Measurements from ENCODE around the gene CGB8.
"Not testable (repeated sequence)": the region's sequence is repeated elsewhere in the genome, so short reads cannot be mapped to it uniquely, and the experiment has no call there.

CGB8 gene

DNA sequence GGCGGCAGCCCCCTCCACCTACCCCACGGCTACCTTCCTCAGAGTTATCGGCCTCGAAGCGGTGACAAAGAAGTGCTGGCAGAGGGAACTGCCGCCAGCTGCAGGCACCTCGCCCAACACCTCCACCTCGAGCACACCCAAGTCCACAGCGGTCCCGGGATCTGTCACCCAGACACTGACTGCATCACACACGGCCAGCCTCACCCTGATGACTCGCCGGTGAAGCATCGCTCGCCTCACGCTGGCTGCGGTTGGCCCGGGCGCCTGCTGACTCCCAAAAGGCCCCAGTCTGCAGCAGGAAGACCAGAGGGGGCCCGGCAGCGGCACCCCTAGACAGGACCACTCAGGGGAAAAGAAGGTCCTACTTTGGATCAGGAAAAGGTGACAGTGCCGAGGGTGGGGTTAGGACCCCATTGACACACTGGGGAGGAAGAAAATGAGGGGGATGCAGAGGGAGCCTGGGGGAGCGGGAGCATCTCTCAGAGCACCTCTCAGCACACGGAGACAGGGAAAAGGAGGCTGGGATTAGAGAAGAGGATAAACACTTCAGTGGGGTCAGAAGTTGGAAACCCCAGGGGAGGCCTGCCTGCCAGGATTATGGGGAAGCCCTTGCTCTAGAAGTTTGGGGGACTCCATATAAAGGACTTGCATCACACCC lies 1.6 kb upstream of the CGB8 start:
- H3K9me3 Mint-ChIP-seq, H3K36me3 Mint-ChIP-seq, ATAC-seq, H3K4me3 Mint-ChIP-seq, H3K4me1 Mint-ChIP-seq, H3K27ac Mint-ChIP-seq: not testable (repeated sequence)
- H3K27me3 Mint-ChIP-seq = peaks cover 17% of the 10 kb centered on the region

DNA sequence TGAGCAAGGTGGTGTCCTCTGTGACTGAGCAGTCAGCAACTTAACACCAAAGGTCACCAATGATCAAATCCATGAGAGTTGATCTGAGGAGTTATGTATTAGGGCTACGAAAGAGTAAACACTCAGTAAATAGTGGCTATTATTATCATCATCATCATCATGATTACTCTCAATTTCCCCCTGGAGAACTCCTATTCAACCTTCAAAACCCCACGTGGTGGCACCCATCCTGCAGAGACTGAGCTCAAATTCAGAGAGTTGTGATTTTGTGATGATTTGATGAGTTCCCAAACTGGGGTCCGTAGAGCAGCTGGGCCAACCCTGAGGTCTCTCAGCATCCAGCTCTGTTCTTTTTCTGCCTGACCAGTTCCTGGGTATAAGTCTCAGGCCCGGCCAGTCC lies 923 bp upstream of the CGB8 start:
- H3K27ac Mint-ChIP-seq, H3K4me3 Mint-ChIP-seq, H3K36me3 Mint-ChIP-seq, H3K9me3 Mint-ChIP-seq, H3K4me1 Mint-ChIP-seq, ATAC-seq: not testable (repeated sequence)
- H3K27me3 Mint-ChIP-seq = peaks cover 11% of the 10 kb centered on the region

DNA sequence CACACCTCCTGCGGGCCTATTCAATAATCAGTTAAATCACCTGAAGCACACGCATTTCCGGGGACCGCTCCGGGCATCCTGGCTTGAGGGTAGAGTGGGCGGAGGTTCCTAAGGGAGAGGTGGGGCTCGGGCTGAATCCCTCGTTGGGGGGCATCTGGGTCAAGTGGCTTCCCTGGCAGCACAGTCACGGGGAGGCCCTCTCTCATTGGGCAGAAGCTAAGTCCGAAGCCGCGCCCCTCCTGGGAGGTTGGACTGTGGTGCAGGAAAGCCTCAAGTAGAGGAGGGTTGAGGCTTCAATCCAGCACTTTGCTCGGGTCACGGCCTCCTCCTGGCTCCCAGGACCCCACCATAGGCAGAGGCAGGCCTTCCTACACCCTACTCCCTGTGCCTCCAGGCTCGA lies 5.4 kb downstream of the CGB8 start, which contains the start of gene CGB5:
Gene CGB5, plus strand, starts transcription at position 301 of the 400 bp plus-strand sequence. CDS start 362 bp downstream, outside the sequence.
- not testable (repeated sequence) for H3K36me3 Mint-ChIP-seq, H3K9me3 Mint-ChIP-seq, ATAC-seq, H3K4me3 Mint-ChIP-seq, H3K27ac Mint-ChIP-seq, H3K4me1 Mint-ChIP-seq
- peaks cover 20% of the 10 kb centered on the region for H3K27me3 Mint-ChIP-seq

DNA sequence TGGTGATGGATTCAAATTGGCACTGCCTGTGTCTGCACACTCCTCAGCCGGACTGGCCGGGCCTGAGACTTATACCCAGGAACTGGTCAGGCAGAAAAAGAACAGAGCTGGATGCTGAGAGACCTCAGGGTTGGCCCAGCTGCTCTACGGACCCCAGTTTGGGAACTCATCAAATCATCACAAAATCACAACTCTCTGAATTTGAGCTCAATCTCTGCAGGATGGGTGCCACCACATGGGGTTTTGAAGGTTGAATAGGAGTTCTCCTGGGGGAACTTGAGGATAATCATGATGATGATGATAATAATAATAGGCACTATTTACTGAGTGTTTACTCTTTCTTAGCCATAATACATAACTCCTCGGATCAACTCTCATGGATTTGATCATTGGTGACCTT lies 6.2 kb downstream of the CGB8 start:
- not testable (repeated sequence) for H3K4me3 Mint-ChIP-seq, H3K9me3 Mint-ChIP-seq, H3K36me3 Mint-ChIP-seq, H3K4me1 Mint-ChIP-seq, H3K27ac Mint-ChIP-seq, ATAC-seq
- peaks cover 20% of the 10 kb centered on the region for H3K27me3 Mint-ChIP-seq

DNA sequence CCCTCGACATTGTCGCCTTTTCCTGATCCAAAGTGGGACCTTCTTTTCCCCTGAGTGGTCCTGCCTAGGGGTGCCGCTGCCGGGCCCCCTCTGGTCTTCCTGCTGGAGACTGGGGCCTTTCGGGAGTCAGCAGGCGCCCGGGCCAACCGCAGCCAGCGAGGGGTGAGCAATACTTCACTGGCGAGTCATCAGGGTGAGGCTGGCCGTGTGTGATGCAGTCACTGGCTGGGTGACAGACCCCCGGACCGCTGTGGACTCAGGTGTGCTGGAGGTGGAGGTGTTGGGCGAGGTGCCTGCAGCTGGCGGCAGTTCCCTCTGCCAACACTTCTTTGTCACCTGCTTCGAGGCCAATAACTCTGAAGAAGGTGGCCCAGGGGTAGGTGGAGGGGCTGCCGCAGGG lies 6.7 kb downstream of the CGB8 start:
- Mint-ChIP-seq H3K9me3 (no peaks in the 10 kb centered on the region), H3K4me1 (no peaks in the 10 kb centered on the region), H3K27ac (no peak overlapping the region), H3K27me3 (peaks cover 20% of the 10 kb centered on the region), H3K36me3 (no peaks in the 10 kb centered on the region), H3K4me3 (no peak overlapping the region)
- no peak for ATAC-seq

DNA sequence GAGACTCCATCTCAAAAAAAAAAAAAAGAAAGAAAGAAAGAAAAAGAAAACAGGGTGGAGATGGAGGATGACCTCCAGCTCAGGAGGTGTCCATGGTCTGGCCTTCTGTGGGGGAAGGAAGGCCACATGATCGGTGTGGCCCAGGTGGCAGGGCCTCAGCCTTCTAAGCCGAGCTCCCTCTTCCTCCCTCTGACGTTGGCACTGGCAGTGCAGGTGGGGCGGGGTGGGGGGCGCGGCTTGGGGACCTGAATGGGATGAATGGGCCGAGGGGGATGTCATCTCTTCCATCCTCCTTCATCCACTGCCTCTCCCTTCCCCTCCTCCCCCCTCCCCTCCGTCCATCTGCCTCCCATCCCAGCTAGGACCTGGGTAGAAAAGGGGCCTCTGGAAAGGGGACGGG lies 9.2 kb downstream of the CGB8 start:
- not testable (repeated sequence) for H3K4me1 Mint-ChIP-seq, H3K4me3 Mint-ChIP-seq, H3K27ac Mint-ChIP-seq, ATAC-seq, H3K9me3 Mint-ChIP-seq, H3K36me3 Mint-ChIP-seq
- H3K27me3 Mint-ChIP-seq = peaks cover 29% of the 10 kb centered on the region

DNA sequence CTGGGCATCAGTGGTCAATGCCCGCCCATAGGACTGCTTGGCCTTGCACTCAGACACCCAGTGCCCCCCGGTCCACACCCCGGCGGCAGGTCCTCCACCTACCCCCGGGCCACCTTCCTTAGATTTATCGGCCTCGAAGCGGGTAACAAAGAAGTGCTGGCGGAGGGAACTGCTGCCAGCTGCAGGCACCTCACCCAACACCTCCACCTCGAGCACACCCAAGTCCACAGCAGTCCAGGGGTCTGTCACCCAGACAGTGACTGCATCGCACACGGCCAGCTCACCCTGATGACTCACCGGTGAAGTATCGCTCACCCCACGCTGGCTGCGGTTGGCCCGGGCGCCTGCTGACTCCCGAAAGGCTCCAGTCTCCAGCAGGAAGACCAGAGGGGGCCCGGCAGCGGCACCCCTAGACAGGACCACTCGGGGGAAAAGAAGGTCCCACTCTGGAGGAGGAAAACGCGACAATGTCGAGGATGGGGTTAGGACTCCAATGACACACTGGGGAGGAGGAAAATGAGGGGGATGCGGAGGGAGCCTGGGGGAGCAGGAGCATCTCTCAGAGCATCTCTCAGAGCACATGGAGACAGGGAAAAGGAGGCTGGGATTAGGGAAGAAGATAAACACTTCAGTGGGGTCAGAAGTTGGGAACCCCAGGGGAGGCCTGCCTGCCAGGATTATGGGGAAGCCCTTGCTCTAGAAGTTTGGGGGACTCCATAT lies 10.2 kb downstream of the CGB8 start:
- not testable (repeated sequence) for H3K4me3 Mint-ChIP-seq

DNA sequence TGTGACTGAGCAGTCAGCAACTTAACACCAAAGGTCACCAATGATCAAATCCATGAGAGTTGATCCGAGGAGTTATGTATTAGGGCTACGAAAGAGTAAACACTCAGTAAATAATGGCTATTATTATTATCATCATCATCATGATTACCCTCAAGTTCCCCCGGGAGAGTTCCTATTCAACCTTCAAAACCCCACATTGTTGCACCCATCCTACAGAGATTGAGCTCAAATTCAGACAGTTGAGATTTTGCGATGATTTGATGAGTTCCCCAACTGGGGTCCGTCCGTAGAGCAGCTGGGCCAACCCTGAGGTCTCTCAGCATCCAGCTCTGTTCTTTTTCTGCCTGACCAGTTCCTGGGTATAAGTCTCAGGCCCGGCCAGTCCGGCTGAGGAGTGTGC lies 10.8 kb downstream of the CGB8 start:
- ATAC-seq, H3K4me1 Mint-ChIP-seq, H3K27ac Mint-ChIP-seq, H3K9me3 Mint-ChIP-seq, H3K4me3 Mint-ChIP-seq, H3K36me3 Mint-ChIP-seq: not testable (repeated sequence)
- H3K27me3 Mint-ChIP-seq = peaks cover 24% of the 10 kb centered on the region

More for the DNA sequence above, 10.2 kb downstream of the CGB8 start:
- H3K27ac Mint-ChIP-seq, H3K9me3 Mint-ChIP-seq, ATAC-seq, H3K36me3 Mint-ChIP-seq, H3K4me1 Mint-ChIP-seq: not testable (repeated sequence)
- H3K27me3 Mint-ChIP-seq = peaks cover 29% of the 10 kb centered on the region

DNA sequence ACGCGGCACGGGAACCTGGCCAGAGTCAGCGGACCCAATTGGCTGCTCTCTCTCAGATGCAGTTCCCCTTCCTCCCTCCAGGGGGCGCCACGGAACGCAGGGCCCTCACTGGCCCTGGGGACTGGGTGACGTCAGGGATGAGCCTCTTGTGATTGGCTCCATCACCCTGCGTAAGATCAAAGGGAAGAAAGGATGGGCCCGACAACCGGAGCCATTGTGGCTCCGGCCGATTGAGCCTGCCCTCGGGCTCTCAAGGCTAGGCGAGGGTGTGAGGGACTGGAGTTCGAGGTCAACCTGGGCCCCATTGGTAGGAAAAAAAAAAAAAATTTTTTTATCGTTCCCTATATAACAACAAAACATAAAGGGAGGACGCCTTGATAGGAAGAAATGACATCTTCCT lies 12.1 kb downstream of the CGB8 start, which contains the start of gene CGB1:
Gene CGB1, minus strand, starts transcription at position 81 of the 400 bp plus-strand sequence. CDS start 184 bp downstream, outside the sequence.
- peaks cover 16% of the 10 kb centered on the region for H3K27me3 Mint-ChIP-seq
- not testable (repeated sequence) for H3K4me3 Mint-ChIP-seq, H3K27ac Mint-ChIP-seq, H3K36me3 Mint-ChIP-seq, ATAC-seq, H3K9me3 Mint-ChIP-seq, H3K4me1 Mint-ChIP-seq

DNA sequence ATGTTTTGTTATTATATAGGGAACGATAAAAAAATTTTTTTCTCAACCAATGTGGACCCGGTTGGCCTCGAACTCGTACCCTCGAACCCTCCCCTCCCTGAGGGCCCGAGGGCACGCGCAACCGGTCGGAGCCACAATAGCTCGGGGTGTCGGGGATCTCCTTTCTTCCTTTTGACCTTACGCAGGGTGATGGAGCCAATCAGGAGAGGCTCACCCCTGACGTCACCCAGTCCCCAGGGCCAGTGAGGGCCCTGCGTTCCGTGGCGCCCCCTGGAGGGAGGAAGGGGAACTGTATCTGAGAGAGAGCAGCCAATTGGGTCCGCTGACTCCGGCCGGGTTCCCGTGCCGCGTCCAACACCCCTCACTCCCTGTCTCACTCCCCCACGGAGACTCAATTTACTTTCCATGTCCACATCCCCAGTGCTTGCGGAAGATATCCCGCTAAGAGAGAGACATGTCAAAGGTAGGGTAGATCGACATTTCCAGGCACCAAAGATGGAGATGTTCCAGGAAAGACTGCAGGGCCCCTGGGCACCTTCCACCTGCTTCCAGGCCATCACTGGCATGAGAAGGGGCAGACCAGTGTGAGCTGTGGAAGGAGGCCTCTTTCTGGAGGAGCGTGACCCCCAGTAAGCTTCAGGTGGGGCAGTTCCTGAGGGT lies 17.1 kb downstream of the CGB8 start, which contains the start of gene CGB2:
Gene CGB2, plus strand, starts transcription at position 249 of the 660 bp plus-strand sequence. Its CDS starts 206 bp downstream, at position 455.
- H3K4me3 Mint-ChIP-seq, H3K9me3 Mint-ChIP-seq, ATAC-seq, H3K4me1 Mint-ChIP-seq, H3K27ac Mint-ChIP-seq, H3K36me3 Mint-ChIP-seq: not testable (repeated sequence)
- peaks cover 21% of the 10 kb centered on the region for H3K27me3 Mint-ChIP-seq

DNA sequence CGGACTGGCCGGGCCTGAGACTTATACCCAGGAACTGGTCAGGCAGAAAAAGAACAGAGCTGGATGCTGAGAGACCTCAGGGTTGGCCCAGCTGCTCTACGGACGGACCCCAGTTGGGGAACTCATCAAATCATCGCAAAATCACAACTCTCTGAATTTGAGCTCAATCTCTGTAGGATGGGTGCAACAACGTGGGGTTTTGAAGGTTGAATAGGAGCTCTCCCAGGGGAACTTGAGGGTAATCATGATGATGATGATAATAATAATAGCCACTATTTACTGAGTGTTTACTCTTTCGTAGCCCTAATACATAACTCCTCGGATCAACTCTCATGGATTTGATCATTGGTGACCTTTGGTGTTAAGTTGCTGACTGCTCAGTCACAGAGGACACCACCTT lies 18.6 kb downstream of the CGB8 start:
- not testable (repeated sequence) for H3K36me3 Mint-ChIP-seq, H3K4me1 Mint-ChIP-seq, ATAC-seq, H3K27ac Mint-ChIP-seq, H3K9me3 Mint-ChIP-seq, H3K4me3 Mint-ChIP-seq
- H3K27me3 Mint-ChIP-seq = peaks cover 16% of the 10 kb centered on the region

DNA sequence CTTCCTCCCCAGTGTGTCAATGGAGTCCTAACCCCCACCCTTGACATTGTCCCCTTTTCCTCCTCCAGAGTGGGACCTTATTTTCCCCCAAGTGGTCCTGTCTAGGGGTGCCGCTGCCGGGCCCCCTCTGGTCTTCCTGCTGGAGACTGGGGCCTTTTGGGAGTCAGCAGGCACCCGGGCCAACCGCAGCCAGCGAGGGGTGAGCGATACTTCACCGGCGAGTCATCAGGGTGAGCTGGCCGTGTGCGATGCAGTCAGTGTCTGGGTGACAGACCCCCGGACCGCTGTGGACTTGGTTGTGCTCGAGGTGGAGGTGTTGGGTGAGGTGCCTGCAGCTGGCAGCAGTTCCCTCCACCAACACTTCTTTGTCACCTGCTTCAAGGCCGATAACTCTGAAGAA lies 19.2 kb downstream of the CGB8 start:
- H3K9me3 Mint-ChIP-seq, H3K36me3 Mint-ChIP-seq, H3K4me3 Mint-ChIP-seq, H3K4me1 Mint-ChIP-seq, H3K27ac Mint-ChIP-seq, ATAC-seq: not testable (repeated sequence)
- H3K27me3 Mint-ChIP-seq = peaks cover 12% of the 10 kb centered on the region

DNA sequence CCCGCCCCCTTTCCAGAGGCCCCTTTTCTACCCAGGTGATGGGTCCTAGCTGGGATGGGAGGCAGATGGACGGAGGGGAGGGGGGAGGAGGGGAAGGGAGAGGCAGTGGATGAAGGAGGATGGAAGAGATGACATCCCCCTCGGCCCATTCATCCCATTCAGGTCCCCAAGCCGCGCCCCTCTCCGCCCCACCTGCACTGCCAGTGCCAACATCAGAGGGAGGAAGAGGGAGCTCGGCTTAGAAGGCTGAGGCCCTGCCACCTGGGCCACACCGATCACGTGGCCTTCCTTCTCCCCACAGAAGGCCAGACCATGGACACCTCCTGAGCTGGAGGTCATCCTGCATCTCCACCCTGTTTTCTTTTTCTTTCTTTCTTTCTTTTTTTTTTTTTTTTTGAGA lies 20.2 kb downstream of the CGB8 start:
- H3K4me3 Mint-ChIP-seq = not testable (repeated sequence)

DNA sequence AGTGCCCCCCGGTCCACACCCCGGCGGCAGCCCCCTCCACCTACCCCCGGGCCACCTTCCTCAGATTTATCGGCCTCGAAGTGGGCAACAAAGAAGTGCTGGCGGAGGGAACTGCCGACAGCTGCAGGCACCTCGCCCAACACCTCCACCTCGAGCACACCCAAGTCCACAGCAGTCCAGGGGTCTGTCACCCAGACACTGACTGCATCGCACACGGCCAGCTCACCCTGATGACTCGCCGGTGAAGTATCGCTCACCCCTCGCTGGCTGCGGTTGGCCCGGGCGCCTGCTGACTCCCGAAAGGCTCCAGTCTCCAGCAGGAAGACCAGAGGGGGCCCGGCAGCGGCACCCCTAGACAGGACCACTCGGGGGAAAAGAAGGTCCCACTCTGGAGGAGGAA lies 23.3 kb downstream of the CGB8 start:
- not testable (repeated sequence) for H3K4me3 Mint-ChIP-seq, ATAC-seq, H3K36me3 Mint-ChIP-seq, H3K27ac Mint-ChIP-seq, H3K9me3 Mint-ChIP-seq, H3K27me3 Mint-ChIP-seq
- H3K4me1 Mint-ChIP-seq = peaks cover 10% of the 10 kb centered on the region

More for the DNA sequence above, 20.2 kb downstream of the CGB8 start:
- H3K36me3 Mint-ChIP-seq, ATAC-seq, H3K27ac Mint-ChIP-seq, H3K9me3 Mint-ChIP-seq, H3K4me1 Mint-ChIP-seq: not testable (repeated sequence)
- H3K27me3 Mint-ChIP-seq = peaks cover 12% of the 10 kb centered on the region

DNA sequence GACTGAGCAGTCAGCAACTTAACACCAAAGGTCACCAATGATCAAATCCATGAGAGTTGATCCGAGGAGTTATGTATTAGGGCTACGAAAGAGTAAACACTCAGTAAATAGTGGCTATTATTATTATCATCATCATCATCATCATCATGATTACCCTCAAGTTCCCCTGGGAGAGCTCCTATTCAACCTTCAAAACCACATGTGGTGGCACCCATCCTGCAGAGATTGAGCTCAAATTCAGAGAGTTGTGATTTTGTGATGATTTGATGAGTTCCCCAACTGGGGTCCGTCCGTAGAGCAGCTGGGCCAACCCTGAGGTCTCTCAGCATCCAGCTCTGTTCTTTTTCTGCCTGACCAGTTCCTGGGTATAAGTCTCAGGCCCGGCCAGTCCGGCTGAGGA lies 23.8 kb downstream of the CGB8 start:
- H3K4me1 Mint-ChIP-seq = peaks cover 15% of the 10 kb centered on the region
- ATAC-seq, H3K27me3 Mint-ChIP-seq, H3K27ac Mint-ChIP-seq, H3K9me3 Mint-ChIP-seq, H3K36me3 Mint-ChIP-seq, H3K4me3 Mint-ChIP-seq: not testable (repeated sequence)

DNA sequence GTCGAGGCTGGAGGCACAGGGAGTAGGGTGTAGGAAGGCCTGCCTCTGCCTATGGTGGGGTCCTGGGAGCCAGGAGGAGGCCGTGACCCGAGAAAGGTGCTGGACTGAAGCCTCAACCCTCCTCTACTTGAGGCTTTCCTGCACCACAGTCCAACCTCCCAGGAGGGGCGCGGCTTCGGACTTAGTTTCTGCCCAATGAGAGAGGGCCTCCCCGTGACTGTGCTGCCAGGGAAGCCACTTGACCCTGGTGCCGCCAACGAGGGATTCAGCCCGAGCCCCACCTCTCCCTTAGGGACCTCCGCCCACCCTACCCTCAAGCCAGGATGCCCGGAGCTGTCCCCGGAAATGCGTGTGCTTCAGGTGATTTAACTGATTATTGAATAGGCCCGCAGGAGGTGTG lies 24.7 kb downstream of the CGB8 start, which contains the start of gene CGB3:
Gene CGB3, minus strand, starts transcription at position 101 of the 400 bp plus-strand sequence. CDS start 362 bp downstream, outside the sequence.
- H3K27me3 Mint-ChIP-seq, H3K27ac Mint-ChIP-seq, ATAC-seq, H3K4me3 Mint-ChIP-seq, H3K9me3 Mint-ChIP-seq, H3K36me3 Mint-ChIP-seq: not testable (repeated sequence)
- peaks cover 21% of the 10 kb centered on the region for H3K4me1 Mint-ChIP-seq
